Large intestine (tissue), 12 donors: ENCODE results near the gene ING2. TPM values are rescaled to one million over a fixed set of nuclear protein-coding genes. Genes with fewer than 3 reads are reported as not detected.
"Not testable (repeated sequence)": the region's sequence is repeated elsewhere in the genome, so short reads cannot be mapped to it uniquely, and the experiment has no call there.

Experiments
- DNase-seq, 2 donors: peaks; one replicate each; pipeline versions ENCODE4 v3.0.0 to v3.0.0-alpha.2; 2013
- H3K27ac ChIP-seq: one replicate; pipeline ENCODE4 v1.5.1; 2013; ENCODE audit warnings: low read length
- H3K27me3 ChIP-seq: 2 replicates; pipeline ENCODE4 v1.6.1; 2013; ENCODE audit warnings: low read length; ENCODE audit not compliant: control insufficient read depth, insufficient read depth
- H3K36me3 ChIP-seq: 2 replicates; pipeline ENCODE4 v1.6.1; 2013; ENCODE audit warnings: low read length; ENCODE audit not compliant: control insufficient read depth, insufficient read depth
- H3K4me1 ChIP-seq: one replicate; pipeline ENCODE4 v1.6.1; 2013; ENCODE audit warnings: low read length; ENCODE audit not compliant: control insufficient read depth, insufficient read depth
- H3K4me3 ChIP-seq: one replicate; pipeline ENCODE4 v1.5.1; 2013; ENCODE audit warnings: low read length
- H3K9me3 ChIP-seq: one replicate; pipeline ENCODE4 v1.6.1; 2013; ENCODE audit warnings: mild to moderate bottlenecking, low read depth, low read length, moderate library complexity; ENCODE audit not compliant: control insufficient read depth
- WGBS: methylation state at CpG from one replicate; pipeline ENCODE4 v1.1.5; 2013; ENCODE audit warnings: low lambda C conversion rate; ENCODE audit not compliant: insufficient coverage; 5-methylcytosine and 5-hydroxymethylcytosine counted together
- long read RNA-seq, 11 donors: transcript quantifications; one replicate each; lab custom pipeline, GENCODE V29; 2026
- polyA plus RNA-seq: library from polyadenylated mRNA; unstranded; fragments of 120-200 nt; gene quantifications from one replicate; pipeline ENCODE4 v1.2.1, GENCODE V29; 2013

Gene ING2, protein sequence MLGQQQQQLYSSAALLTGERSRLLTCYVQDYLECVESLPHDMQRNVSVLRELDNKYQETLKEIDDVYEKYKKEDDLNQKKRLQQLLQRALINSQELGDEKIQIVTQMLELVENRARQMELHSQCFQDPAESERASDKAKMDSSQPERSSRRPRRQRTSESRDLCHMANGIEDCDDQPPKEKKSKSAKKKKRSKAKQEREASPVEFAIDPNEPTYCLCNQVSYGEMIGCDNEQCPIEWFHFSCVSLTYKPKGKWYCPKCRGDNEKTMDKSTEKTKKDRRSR
- polyA plus RNA-seq: 30.8 TPM
- long read RNA-seq, donor 1, transcript ING2-202 (2 exons, 599 nt): minor isoform, 7 of 22 reads
- long read RNA-seq, donor 1, transcript ING2-201 (2 exons, 1,189 nt): major isoform, 15 of 22 reads
- long read RNA-seq, donor 1, partial matches to known transcripts: 0 of 22 reads
- long read RNA-seq, donor 1, other reads (novel, unspliced or antisense): 0 of 22 reads
- long read RNA-seq, donor 2, transcript ING2-202 (2 exons, 599 nt): minor isoform, 13 of 40 reads
- long read RNA-seq, donor 2, transcript ING2-201 (2 exons, 1,189 nt): major isoform, 27 of 40 reads
- long read RNA-seq, donor 2, partial matches to known transcripts: 0 of 40 reads
- long read RNA-seq, donor 2, other reads (novel, unspliced or antisense): 0 of 40 reads
- long read RNA-seq, donor 3, transcript ING2-202 (2 exons, 599 nt): minor isoform, 14 of 75 reads
- long read RNA-seq, donor 3, transcript ING2-201 (2 exons, 1,189 nt): major isoform, 53 of 75 reads
- long read RNA-seq, donor 3, partial matches to known transcripts: 8 of 75 reads
- long read RNA-seq, donor 3, other reads (novel, unspliced or antisense): 0 of 75 reads
- long read RNA-seq, donor 4, partial matches to known transcripts: 0 of 2 reads
- long read RNA-seq, donor 4, other reads (novel, unspliced or antisense): 0 of 2 reads
- long read RNA-seq, donor 5, transcript ING2-201 (2 exons, 1,189 nt): minor isoform, 6 of 16 reads
- long read RNA-seq, donor 5, transcript ING2-202 (2 exons, 599 nt): major isoform, 10 of 16 reads
- long read RNA-seq, donor 5, partial matches to known transcripts: 0 of 16 reads
- long read RNA-seq, donor 5, other reads (novel, unspliced or antisense): 0 of 16 reads
- long read RNA-seq, donor 6, transcript ING2-202 (2 exons, 599 nt): minor isoform, 9 of 67 reads
- long read RNA-seq, donor 6, transcript ING2-201 (2 exons, 1,189 nt): major isoform, 40 of 67 reads
- long read RNA-seq, donor 6, partial matches to known transcripts: 18 of 67 reads
- long read RNA-seq, donor 6, other reads (novel, unspliced or antisense): 0 of 67 reads
- long read RNA-seq, donor 7, transcript ING2-201 (2 exons, 1,189 nt): major isoform, 9 of 12 reads
- long read RNA-seq, donor 7, partial matches to known transcripts: 0 of 12 reads
- long read RNA-seq, donor 7, other reads (novel, unspliced or antisense): 0 of 12 reads
- long read RNA-seq, donor 8, transcript ING2-201 (2 exons, 1,189 nt): major isoform, 35 of 61 reads
- long read RNA-seq, donor 8, transcript ING2-202 (2 exons, 599 nt): minor isoform, 11 of 61 reads
- long read RNA-seq, donor 8, partial matches to known transcripts: 15 of 61 reads
- long read RNA-seq, donor 8, other reads (novel, unspliced or antisense): 0 of 61 reads
- long read RNA-seq, donor 9, transcript ING2-201 (2 exons, 1,189 nt): major isoform, 24 of 44 reads
- long read RNA-seq, donor 9, transcript ING2-202 (2 exons, 599 nt): minor isoform, 20 of 44 reads
- long read RNA-seq, donor 9, partial matches to known transcripts: 0 of 44 reads
- long read RNA-seq, donor 9, other reads (novel, unspliced or antisense): 0 of 44 reads
- long read RNA-seq, donor 10, transcript ING2-202 (2 exons, 599 nt): minor isoform, 9 of 32 reads
- long read RNA-seq, donor 10, transcript ING2-201 (2 exons, 1,189 nt): major isoform, 23 of 32 reads
- long read RNA-seq, donor 10, partial matches to known transcripts: 0 of 32 reads
- long read RNA-seq, donor 10, other reads (novel, unspliced or antisense): 0 of 32 reads
- long read RNA-seq, donor 11, transcript ING2-201 (2 exons, 1,189 nt): major isoform, 19 of 33 reads
- long read RNA-seq, donor 11, transcript ING2-202 (2 exons, 599 nt): minor isoform, 9 of 33 reads
- long read RNA-seq, donor 11, partial matches to known transcripts: 5 of 33 reads
- long read RNA-seq, donor 11, other reads (novel, unspliced or antisense): 0 of 33 reads

DNA sequence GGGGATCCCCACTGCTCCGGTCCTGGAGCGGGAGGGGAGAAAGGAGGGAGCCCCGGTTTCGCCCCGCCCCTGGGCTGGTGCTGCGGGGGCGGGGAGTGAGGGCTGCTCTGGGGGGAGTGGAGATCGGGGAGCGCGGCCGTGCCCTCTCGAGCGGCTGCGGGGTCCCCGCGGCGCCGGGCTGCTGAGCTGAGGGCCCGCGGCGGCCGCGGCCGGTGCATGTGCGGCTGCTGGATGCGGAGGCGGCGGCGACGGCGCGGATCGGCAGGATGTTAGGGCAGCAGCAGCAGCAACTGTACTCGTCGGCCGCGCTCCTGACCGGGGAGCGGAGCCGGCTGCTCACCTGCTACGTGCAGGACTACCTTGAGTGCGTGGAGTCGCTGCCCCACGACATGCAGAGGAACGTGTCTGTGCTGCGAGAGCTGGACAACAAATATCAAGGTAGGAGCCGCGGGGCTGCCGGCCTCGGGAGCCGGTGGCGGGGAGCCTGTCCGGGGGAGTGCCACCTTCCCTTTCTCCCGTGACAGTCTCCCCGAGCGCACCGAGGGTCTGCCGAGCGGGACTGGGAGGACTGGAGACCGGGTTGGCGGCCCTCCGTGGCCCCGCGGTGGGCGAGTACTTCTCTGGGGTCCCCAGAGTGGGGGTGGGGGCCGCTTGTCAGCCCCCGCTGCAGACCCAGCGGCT, at the start of gene ING2:
TSS of gene ING2 (plus strand) at position 129 of the 681 bp plus-strand sequence. CDS start at position 267, 138 bp downstream.
- DNase-seq: no peak

DNA sequence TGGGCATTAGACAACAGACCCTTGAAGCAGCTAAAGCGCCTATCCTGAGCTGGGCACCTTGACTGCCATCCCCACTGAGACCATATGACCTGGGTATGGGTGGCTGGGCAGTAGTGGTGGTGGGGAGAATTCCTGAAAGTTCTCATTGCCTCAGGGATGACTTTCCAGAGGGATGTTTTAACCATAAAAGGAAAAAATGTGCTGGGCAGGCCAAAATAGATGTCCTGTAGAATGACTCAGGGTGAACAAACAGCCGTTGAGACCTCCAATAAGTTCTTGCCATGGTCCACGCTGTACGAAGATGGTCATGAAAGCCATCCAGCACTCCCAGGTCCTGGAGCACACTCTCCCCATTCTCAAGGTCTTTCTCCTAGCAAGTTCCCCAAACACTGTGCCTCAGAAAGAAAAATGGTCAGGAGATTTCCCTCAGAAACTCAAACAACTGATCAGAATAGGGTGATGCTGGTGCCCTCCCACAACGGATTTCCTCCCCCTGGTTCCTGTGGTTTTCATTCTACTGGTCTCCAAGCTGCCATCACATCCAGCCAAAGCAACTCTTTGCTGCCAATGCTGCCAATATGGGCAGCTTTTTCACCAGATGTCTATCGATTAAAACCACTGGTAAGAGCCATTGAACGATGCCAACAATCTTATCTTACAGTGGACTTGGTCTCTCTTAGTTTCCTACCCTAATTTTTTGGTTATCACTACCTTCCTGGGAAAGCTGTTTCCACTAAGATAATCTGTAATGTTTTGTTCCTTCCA, 49.2 kb upstream of the ING2 start:
- no peak for DNase-seq
- Histone ChIP-seq H3K4me3 (no peak overlapping the region), H3K9me3 (no peaks in the 10 kb centered on the region), H3K27me3 (no peaks in the 10 kb centered on the region), H3K4me1 (no peaks in the 10 kb centered on the region), H3K36me3 (no peaks in the 10 kb centered on the region), H3K27ac (no peak overlapping the region)
- WGBS: no CpG with 5 or more reads among the region's 7 CpGs

More for the DNA sequence above, at the start of gene ING2:
- H3K4me1 ChIP-seq: peaks cover 13% of the 10 kb centered on the region
- no peaks in the 10 kb centered on the region for H3K36me3 ChIP-seq
- H3K27ac ChIP-seq: peak within 1 kb of the TSS; percentile 100
- peaks cover 3% of the 10 kb centered on the region for H3K9me3 ChIP-seq
- no peaks in the 10 kb centered on the region for H3K27me3 ChIP-seq
- peak within 1 kb of the TSS; percentile 100 for H3K4me3 ChIP-seq
- WGBS: no CpG with 5 or more reads among the region's 68 CpGs

DNA sequence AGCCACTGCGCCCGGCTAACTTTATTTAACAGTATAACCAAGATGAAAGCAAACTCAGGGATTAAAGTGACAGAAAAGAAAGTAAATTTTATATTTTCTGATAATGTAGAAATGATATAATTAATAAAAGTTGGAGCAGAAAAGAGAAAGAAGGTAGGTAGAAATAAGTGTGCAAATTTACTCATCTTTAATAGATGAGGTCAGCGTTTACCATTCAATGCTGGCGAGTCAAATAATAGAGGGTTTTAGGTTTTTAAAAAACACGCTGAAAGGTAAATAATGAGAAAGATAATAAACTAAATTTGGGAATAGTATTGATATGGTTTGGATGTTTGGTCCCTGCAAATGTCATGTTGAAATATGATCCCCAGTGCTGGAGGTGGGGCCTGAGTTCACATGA, 46.9 kb upstream of the ING2 start:
- DNase-seq: no peak
- H3K4me3 ChIP-seq: no peak overlapping the region
- H3K4me1 ChIP-seq: no peaks in the 10 kb centered on the region
- no peaks in the 10 kb centered on the region for H3K27me3 ChIP-seq
- WGBS: 100% methylated on average over 4 of the region's 5 CpGs
- H3K9me3 ChIP-seq: no peaks in the 10 kb centered on the region
- H3K36me3 ChIP-seq: no peaks in the 10 kb centered on the region
- H3K27ac ChIP-seq: no peak overlapping the region

- H3K4me1 ChIP-seq, H3K27ac ChIP-seq, H3K4me3 ChIP-seq, H3K9me3 ChIP-seq, DNase-seq, H3K27me3 ChIP-seq, H3K36me3 ChIP-seq: not testable (repeated sequence)
- WGBS: no CpG with 5 or more reads among the region's 11 CpGs
These were observed 40.8 kb upstream of the ING2 start for GRCh38 chr4:183463903-183464619.

GRCh38 chr4:183465879-183466278, 39.0 kb upstream of the ING2 start:
- WGBS: no CpG with 5 or more reads among the region's 5 CpGs

GRCh38 chr4:183467246-183467645, 37.6 kb upstream of the ING2 start:
- no peaks in the 10 kb centered on the region for H3K4me1 ChIP-seq
- no peaks in the 10 kb centered on the region for H3K36me3 ChIP-seq
- H3K27ac ChIP-seq: no peak overlapping the region
- no peaks in the 10 kb centered on the region for H3K27me3 ChIP-seq
- DNase-seq: no peak
- no peaks in the 10 kb centered on the region for H3K9me3 ChIP-seq
- H3K4me3 ChIP-seq: no peak overlapping the region
- WGBS: no CpG with 5 or more reads among the region's 3 CpGs

More at GRCh38 chr4:183465879-183466278, 39.0 kb upstream of the ING2 start:
- DNase-seq, H3K4me3 ChIP-seq, H3K9me3 ChIP-seq, H3K27me3 ChIP-seq, H3K36me3 ChIP-seq, H3K27ac ChIP-seq, H3K4me1 ChIP-seq: not testable (repeated sequence)

GRCh38 chr4:183468210-183469095, 36.4 kb upstream of the ING2 start:
- WGBS: 60% methylated on average over 2 of the region's 7 CpGs
- DNase-seq: peak in 1 of 2 donors; percentile 30

More at GRCh38 chr4:183468210-183469095, 36.4 kb upstream of the ING2 start:
- Histone ChIP-seq H3K27ac (no peak overlapping the region), H3K9me3 (no peaks in the 10 kb centered on the region), H3K36me3 (no peaks in the 10 kb centered on the region), H3K4me3 (no peak overlapping the region), H3K27me3 (no peaks in the 10 kb centered on the region), H3K4me1 (no peaks in the 10 kb centered on the region)
